Measurements from ENCODE around the gene EXD3.
"Not testable (repeated sequence)": the region's sequence is repeated elsewhere in the genome, so short reads cannot be mapped to it uniquely, and the experiment has no call there.

EXD3 gene

GRCh38 chr9:137265496-137266161 is 157.3 kb downstream of the EXD3 start:
- DNase-seq: no peak

- no peak for DNase-seq
These were observed 158.9 kb downstream of the EXD3 start for GRCh38 chr9:137264067-137264466.

- no peak for DNase-seq
These were observed 159.5 kb downstream of the EXD3 start for GRCh38 chr9:137263506-137263905.

DNA sequence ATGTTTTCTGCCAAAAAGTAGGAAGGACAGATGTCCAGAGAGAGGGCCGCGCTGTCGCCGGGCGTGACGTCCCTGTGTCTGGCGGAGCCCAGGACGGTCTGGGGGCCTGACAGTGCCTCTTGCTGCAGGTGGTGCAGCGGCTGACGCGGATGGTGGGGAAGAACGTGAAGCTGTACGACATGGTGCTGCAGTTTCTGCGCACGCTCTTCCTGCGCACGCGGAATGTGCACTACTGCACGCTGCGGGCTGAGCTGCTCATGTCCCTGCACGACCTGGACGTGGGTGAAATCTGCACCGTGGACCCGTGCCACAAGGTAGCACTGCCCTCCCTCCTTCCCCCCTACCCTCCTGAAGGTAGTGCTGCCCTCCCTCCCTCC is 160.1 kb downstream of the EXD3 start:
- no peak for DNase-seq

DNA sequence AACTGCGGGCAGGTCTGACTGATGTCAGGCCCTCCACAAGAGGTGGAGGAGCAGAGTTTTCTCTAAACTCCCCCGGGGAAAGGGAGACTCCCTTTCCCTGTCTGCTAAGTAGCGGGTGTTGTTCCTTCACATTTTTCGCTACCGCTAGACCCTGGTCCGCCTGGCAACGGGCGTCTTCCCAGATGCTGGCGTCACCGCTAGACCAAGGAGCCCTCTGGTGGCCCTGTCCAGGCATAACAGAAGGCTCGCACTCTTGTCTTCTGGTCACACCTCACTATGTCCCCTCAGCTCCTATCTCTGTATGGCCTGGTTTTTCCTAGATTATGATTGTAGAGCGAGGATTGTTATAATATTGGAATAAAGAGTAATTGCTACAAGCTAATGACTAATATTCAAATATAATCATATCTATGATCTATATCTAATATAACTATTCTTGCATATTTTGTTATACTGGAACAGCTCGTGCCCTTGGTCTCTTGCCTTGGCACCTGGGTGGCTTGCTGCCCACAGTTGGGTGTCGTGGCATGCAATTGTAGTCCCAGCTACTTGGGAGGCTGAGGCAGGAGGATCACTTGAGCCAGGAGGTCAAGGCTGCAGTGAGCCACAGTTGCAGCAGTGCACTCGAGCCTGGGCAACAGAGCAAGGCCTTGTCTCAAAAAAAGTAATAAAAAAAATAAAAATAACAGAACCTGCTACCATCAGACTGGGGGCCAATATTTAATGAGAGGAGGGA is 160.6 kb downstream of the EXD3 start:
- DNase-seq: not testable (repeated sequence)
